OCI-M2 (cell line): ENCODE results near the gene CPA5.
"Not testable (repeated sequence)": the region's sequence is repeated elsewhere in the genome, so short reads cannot be mapped to it uniquely, and the experiment has no call there.

Experiments
- DNase-seq: peaks from one replicate; lab custom pipeline; 2025; ENCODE audit not compliant: unreplicated experiment; lab: John Stamatoyannopoulos, UW

CPA5 gene, protein sequence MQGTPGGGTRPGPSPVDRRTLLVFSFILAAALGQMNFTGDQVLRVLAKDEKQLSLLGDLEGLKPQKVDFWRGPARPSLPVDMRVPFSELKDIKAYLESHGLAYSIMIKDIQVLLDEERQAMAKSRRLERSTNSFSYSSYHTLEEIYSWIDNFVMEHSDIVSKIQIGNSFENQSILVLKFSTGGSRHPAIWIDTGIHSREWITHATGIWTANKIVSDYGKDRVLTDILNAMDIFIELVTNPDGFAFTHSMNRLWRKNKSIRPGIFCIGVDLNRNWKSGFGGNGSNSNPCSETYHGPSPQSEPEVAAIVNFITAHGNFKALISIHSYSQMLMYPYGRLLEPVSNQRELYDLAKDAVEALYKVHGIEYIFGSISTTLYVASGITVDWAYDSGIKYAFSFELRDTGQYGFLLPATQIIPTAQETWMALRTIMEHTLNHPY

DNA sequence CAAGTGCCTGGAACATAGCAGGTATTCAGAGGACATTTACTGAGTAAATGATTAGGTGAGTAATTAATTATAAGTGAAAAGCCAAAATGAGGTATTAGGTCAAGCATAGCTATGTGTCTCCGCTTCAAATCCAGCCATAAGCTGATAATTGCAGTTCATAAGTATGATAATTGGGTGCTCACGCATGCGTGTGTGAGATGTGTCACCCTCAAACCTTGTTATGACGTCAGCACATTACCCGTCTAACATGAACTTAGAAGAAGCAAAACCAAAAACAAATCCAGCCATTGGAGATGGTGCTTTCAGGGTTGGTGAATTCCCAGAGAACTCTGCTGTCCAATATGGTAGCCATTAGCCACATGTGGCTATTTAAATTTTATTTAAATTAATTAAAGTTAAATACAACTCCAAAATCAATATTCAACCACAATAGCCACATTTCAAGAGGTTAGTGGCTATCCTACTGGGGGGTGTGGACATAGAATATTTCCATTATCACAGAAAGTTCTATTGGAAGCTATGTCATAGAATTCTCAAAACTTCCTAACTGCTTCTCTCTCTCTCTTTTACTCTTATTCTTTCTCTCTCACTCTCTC is at the start of gene CPA5:
Gene CPA5 (plus strand): TSS at position 546 of the 596 bp plus-strand sequence. CDS start 1,670 bp downstream, outside the sequence.
- no peak for DNase-seq

- no peak for DNase-seq
Measured at GRCh38 chr7:130296221-130296951, 48.2 kb upstream of the CPA5 start.

GRCh38 chr7:130297628-130298543 is 46.7 kb upstream of the CPA5 start:
- DNase-seq, result no peak

- DNase-seq, result no peak
Measured at GRCh38 chr7:130298544-130299326, 45.9 kb upstream of the CPA5 start.

DNA sequence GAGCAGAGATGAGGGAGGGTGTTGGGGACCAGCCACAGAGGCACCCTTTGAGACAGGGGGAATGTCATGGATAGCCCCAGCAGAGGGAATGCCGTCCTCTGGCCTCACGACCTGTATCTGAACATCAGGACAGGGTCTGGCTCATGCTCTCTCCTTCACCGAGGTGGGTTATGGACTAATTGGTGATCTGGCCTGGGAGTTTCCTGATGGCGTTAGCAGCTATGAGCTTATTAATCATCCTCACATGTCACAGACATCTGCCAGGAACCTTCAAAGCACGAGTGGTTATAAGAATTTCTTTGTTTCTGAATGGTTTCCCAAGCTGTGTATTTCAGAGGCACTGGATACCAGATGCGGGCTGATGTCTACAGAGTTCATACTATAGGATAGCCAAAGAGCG is 44.8 kb upstream of the CPA5 start:
- no peak for DNase-seq

- DNase-seq, result no peak
Measured at GRCh38 chr7:130301501-130302020, 43.1 kb upstream of the CPA5 start.

DNA sequence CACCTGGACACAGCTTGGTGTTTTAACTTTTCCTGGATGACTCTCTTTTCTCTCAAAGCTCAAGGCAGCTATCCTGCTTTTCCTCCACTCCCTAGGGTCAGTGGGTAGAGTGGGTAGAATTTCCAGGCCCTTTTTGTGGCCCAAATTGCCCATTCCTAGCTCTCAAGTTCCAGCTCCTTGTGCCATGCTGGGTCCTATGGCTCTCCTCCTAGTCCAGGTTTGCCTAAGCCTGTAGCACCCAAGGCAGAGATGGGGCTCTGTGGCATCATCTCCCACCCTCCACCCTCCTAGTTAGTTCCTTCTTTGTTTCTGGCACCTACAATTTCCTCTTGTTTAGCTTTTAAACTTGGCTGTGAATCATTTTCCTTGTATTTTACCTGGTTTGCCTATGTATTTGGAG is 42.0 kb upstream of the CPA5 start:
- no peak for DNase-seq

- no peak for DNase-seq
Measured at GRCh38 chr7:130303127-130303526, 41.5 kb upstream of the CPA5 start.

DNA sequence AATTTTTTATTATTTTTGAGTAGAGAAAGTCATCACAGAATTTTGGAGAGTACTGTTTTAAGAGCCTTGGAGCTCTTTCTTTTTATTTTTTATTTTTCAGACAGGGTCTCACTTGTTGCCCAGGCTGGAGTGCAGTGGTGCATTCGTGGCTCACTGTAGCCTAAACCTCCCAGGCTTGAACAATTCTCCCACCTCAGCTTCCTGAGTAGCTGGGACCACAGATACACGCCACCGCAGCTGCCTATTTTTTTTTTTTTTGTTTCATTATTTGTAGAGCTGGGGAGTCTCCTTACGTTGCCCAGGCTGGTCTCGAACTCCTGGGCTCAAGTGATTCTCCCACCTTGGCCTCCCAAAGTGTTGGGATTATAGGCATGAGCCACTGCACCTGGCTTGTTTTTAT is 41.1 kb upstream of the CPA5 start:
- DNase-seq, result no peak

GRCh38 chr7:130303982-130304381 is 40.6 kb upstream of the CPA5 start:
- no peak for DNase-seq

- no peak for DNase-seq
Measured at GRCh38 chr7:130304878-130305277, 39.7 kb upstream of the CPA5 start.

DNA sequence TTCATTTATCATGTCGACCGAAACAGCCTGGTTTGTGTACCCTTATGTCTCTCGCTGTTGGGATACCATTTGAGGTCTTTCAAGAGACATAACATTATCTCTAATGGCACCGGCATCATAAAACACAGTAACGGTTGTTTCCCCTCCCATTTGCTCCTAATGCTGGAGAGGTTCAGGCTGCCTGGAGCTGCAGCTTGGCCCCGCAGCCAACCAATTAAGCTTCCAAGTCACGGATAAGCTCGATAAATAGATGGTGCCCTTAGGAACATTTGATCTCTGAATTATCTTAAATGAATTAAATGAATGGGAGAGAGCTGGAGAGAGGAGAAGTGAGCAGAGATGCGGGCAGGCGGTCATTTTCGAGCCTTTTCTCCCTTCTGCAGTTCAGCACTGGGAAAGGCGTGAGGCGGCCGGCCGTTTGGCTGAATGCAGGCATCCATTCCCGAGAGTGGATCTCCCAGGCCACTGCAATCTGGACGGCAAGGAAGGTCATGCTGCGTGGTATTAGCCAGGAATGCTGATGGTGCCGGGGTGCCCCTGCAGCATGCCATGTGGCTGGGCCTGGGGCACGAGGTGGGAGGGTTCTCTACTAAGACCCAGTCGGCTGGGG is 39.1 kb upstream of the CPA5 start:
- DNase-seq, result no peak

- DNase-seq, result no peak
Measured at GRCh38 chr7:130309986-130310385, 34.6 kb upstream of the CPA5 start.

- DNase-seq, result no peak
Measured at GRCh38 chr7:130314305-130314704, 30.3 kb upstream of the CPA5 start.

GRCh38 chr7:130319541-130319940 is 25.1 kb upstream of the CPA5 start:
- no peak for DNase-seq

- DNase-seq, result not testable (repeated sequence)
Measured at GRCh38 chr7:130321542-130322229, 22.9 kb upstream of the CPA5 start.

DNA sequence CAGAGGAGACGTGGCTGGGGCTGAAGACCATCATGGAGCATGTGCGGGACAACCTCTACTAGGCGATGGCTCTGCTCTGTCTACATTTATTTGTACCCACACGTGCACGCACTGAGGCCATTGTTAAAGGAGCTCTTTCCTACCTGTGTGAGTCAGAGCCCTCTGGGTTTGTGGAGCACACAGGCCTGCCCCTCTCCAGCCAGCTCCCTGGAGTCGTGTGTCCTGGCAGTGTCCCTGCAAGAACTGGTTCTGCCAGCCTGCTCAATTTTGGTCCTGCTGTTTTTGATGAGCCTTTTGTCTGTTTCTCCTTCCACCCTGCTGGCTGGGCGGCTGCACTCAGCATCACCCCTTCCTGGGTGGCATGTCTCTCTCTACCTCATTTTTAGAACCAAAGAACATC is 22.0 kb upstream of the CPA5 start:
- no peak for DNase-seq

- no peak for DNase-seq
Measured at GRCh38 chr7:130324306-130324943, 20.2 kb upstream of the CPA5 start.
